ENCODE measurements around the gene FOXO3B. TPM values are rescaled to one million over a fixed set of nuclear protein-coding genes. Genes with fewer than 3 reads are reported as not detected.
"Not testable (repeated sequence)": the region's sequence is repeated elsewhere in the genome, so short reads cannot be mapped to it uniquely, and the experiment has no call there.

The FOXO3B gene
- total RNA-seq, 1 donor from 2014 or later = 2.1 TPM

DNA sequence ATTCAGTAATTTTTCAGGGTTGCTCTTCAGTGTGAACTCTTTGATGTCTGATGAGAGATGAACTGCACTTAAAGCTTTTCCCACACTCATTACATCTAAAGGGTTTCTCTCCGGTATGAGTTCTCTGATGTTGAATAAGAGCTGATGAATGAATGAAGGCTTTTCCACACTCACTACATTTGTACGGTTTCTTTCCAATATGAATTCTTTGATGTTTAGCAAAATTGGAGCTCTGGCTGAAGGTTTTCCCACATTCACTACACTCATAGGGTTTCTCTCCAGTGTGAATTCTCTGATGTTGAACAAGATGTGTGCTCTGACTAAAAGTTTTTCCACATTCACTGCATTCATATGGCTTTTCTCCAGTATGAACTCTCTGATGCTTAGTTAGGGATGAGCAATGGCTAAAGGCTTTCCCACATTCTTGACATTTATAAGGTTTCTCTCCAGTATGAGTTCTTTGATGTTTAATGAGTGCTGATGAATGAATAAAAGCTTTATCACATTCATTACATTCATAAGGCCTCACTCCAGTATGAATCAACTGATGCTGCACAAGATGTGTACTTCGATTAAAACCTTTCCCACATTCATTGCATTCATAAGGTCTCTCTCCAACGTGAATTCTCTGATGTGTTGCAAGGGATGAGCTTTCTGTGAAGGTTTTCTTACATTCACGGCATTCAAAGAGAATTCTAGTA, 20.0 kb downstream of the FOXO3B start:
- DNase-seq (ENCODE audit: low spot score) = not testable (repeated sequence)

DNA sequence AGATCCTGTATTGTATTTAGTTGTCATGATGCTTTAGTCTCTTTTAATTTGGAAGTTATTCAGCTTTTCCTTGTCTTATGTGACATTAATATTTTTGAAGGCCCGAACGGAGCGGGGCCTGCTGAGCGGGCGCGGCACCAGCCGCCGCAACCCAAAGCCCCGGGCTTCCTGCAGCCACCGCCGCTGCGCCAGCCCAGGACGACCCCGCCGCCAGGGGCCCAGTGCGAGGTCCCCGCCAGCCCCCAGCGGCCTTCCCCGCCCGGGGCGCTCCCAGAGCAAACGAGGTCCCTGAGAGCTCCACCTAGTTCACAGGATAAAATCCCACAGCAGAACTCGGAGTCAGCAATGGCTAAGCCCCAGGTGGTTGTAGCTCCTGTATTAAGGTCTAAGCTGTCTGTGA, 32.0 kb downstream of the FOXO3B start:
- DNase-seq (ENCODE audit: low spot score) = not testable (repeated sequence)

GRCh38 chr17:18644291-18644690, 37.8 kb downstream of the FOXO3B start, which contains the start of gene TBC1D28:
TSS of gene TBC1D28 (minus strand) at chr17:18644391. CDS start at chr17:18641352, 3,039 bp downstream.
- DNase-seq (ENCODE audit: low spot score) = not testable (repeated sequence)

- not testable (repeated sequence) for DNase-seq (ENCODE audit: low spot score)
These were observed 39.0 kb downstream of the FOXO3B start for GRCh38 chr17:18643124-18643523.

- not testable (repeated sequence) for DNase-seq (ENCODE audit: low spot score)
These were observed 43.8 kb downstream of the FOXO3B start for GRCh38 chr17:18638357-18638756.

GRCh38 chr17:18636237-18636636, 45.9 kb downstream of the FOXO3B start:
- DNase-seq (ENCODE audit: low spot score) = not testable (repeated sequence)

DNA sequence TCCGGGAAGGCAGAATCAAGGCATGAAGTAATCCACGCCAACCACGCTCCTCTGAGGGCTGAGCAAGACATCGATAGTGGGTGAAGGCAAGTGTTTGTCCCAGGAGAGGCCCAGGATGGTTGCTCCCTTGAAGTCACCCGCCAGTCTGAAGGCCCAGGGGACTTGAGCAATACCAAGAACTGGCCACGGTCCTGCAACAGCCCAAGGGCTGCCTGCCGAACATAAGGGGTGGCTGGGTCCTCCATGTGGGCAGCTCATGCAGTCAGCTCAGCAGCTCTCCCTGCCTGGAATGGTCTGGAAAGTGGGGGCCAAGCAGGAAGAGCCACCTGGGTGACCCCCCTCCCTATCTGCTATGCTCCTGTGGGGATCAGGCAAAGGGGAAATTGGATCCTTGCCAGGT, 46.3 kb downstream of the FOXO3B start:
- not testable (repeated sequence) for DNase-seq (ENCODE audit: low spot score)

- not testable (repeated sequence) for DNase-seq (ENCODE audit: low spot score)
These were observed 47.4 kb downstream of the FOXO3B start for GRCh38 chr17:18634550-18635263.

Other genes with a start within 250 kb of the FOXO3B start
- not detected for gene LGALS9C, start 205.5 kb downstream of the FOXO3B start, total RNA-seq
- not detected for gene TBC1D28, start 37.9 kb downstream of the FOXO3B start, total RNA-seq
- gene FBXW10, start 61.7 kb upstream of the FOXO3B start, total RNA-seq = 0.51 TPM
- gene TVP23B, start 98.9 kb upstream of the FOXO3B start, total RNA-seq = 41.1 TPM
- 15.8 TPM for gene PRPSAP2, start 175.8 kb upstream of the FOXO3B start, total RNA-seq

Measured in mesenteric fat pad (tissue), 1 donor.